ENCODE data around the gene TNIP1. TPM values are rescaled to one million over a fixed set of nuclear protein-coding genes. Genes with fewer than 3 reads are reported as not detected.

The TNIP1 gene
- total RNA-seq, 4 donors from 2014 or later: 63.9 to 296 (median 223) TPM

- no peak for DNase-seq
- 93 to 94% methylated on average over 6 to 11 of the region's 11 CpGs for WGBS, 2 donors (ENCODE audit: low coverage in 1 of 2)
- in situ Hi-C loops (cut with MboI; ENCODE audit: low pct_ligation_motif_present in 1 of 4, low pct_unique_long_range_greater_than_20kb in 1 of 4, low sequenced_read_pairs in 3 of 4) (no loop called here), intact Hi-C loops (cut with DNase I; ENCODE audit: low total_unique reads) (no loop called here)
- no peak overlapping the region for H3K4me3 ChIP-seq
- H3K4me1 ChIP-seq: peaks cover 0 to 7% (median 2%) of the 10 kb centered on the region in 4 donors
- H3K9me3 ChIP-seq: no peaks in the 10 kb centered on the region
- H3K27me3 ChIP-seq: no peaks in the 10 kb centered on the region
- H3K27ac ChIP-seq: peak overlapping the region in 3 of 4 donors; percentile 49 to 88 (median 68)
- peaks cover 0 to 66% (median 32%) of the 10 kb centered on the region in 4 donors for H3K36me3 ChIP-seq
- TF ChIP-seq POLR2AphosphoS5 (IDR thresholded peaks at IDR 0.05): peak in 1 of 3 donors; percentile 9
- TF ChIP-seq CTCF (IDR thresholded peaks at IDR 0.05): no peak
- no peak for TF ChIP-seq EP300 (IDR thresholded peaks at IDR 0.05; ENCODE audit: low read depth)
Observed at GRCh38 chr5:151031554-151031953, 49.3 kb downstream of the TNIP1 start.

DNA sequence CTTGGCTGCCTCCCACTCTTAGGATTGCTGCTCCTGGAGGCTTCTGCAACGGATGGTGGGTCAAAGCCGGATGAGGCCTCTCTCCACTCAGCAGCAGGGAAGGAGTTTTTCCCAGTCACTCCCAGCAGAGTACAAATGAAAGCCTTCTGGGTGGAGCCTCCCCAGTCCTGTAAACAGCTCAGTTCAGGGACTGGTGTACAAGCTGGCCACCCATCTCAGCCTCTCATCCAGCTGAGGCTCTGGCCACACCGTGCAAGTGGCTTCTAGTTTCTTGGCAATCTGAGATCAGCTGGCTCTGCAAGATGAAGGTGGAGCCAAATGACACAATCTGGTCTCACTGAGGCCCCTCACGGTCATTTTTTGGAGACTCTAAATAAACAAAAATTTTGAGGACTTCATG is 50.5 kb downstream of the TNIP1 start:
- intact Hi-C loops (cut with DNase I; ENCODE audit: low total_unique reads): no loop called here
- peaks cover 0 to 54% (median 26%) of the 10 kb centered on the region in 4 donors for H3K36me3 ChIP-seq
- peak overlapping the region; percentile 49 to 88 (median 64) for H3K27ac ChIP-seq
- 72% methylated on average over 4 of the region's 4 CpGs; no CpG with 5 or more reads in 1 of the 2 donors for WGBS, 2 donors (ENCODE audit: low coverage in 1 of 2)
- in situ Hi-C loops (cut with MboI; ENCODE audit: low pct_ligation_motif_present in 1 of 4, low pct_unique_long_range_greater_than_20kb in 1 of 4, low sequenced_read_pairs in 3 of 4): no loop called here
- no peaks in the 10 kb centered on the region for H3K9me3 ChIP-seq
- no peak overlapping the region for H3K4me3 ChIP-seq
- peaks cover 0 to 17% (median 2%) of the 10 kb centered on the region in 4 donors for H3K4me1 ChIP-seq
- DNase-seq: peak; percentile 53
- peak in 2 of 3 donors; percentile 51 to 64 for TF ChIP-seq POLR2AphosphoS5 (IDR thresholded peaks at IDR 0.05)
- no peak for TF ChIP-seq EP300 (IDR thresholded peaks at IDR 0.05; ENCODE audit: low read depth)
- no peaks in the 10 kb centered on the region for H3K27me3 ChIP-seq

- H3K36me3 ChIP-seq: peaks cover 0 to 50% (median 24%) of the 10 kb centered on the region in 4 donors
Observed at GRCh38 chr5:151030056-151030336, 50.8 kb downstream of the TNIP1 start.

GRCh38 chr5:151029179-151030055 is 51.4 kb downstream of the TNIP1 start:
- WGBS, 2 donors (ENCODE audit: low coverage in 1 of 2): 88 to 89% methylated on average over 5 to 9 of the region's 9 CpGs
- Histone ChIP-seq H3K36me3 (peaks cover 0 to 44% (median 21%) of the 10 kb centered on the region in 4 donors), H3K4me3 (no peak overlapping the region), H3K4me1 (peaks cover 2 to 27% (median 7%) of the 10 kb centered on the region in 4 donors), H3K27me3 (no peaks in the 10 kb centered on the region), H3K27ac (peak overlapping the region; percentile 49 to 88 (median 64)), H3K9me3 (no peaks in the 10 kb centered on the region)
- intact Hi-C loops (cut with DNase I; ENCODE audit: low total_unique reads): no loop called here
- in situ Hi-C loops (cut with MboI; ENCODE audit: low pct_ligation_motif_present in 1 of 4, low pct_unique_long_range_greater_than_20kb in 1 of 4, low sequenced_read_pairs in 3 of 4): no loop called here
- TF ChIP-seq POLR2AphosphoS5 (IDR thresholded peaks at IDR 0.05): peak in 1 of 3 donors; percentile 20
- no peak for TF ChIP-seq EP300 (IDR thresholded peaks at IDR 0.05; ENCODE audit: low read depth)
- no peak for DNase-seq

More at GRCh38 chr5:151030056-151030336, 50.8 kb downstream of the TNIP1 start:
- no peaks in the 10 kb centered on the region for H3K9me3 ChIP-seq
- no peaks in the 10 kb centered on the region for H3K27me3 ChIP-seq
- whole genome bisulfite sequencing, 2 donors (ENCODE audit: low coverage in 1 of 2): 88 to 100% methylated on average over 1 to 5 of the region's 5 CpGs
- intact Hi-C loops (cut with DNase I; ENCODE audit: low total_unique reads) (no loop called here), in situ Hi-C loops (cut with MboI; ENCODE audit: low pct_ligation_motif_present in 1 of 4, low pct_unique_long_range_greater_than_20kb in 1 of 4, low sequenced_read_pairs in 3 of 4) (no loop called here)
- H3K4me3 ChIP-seq: no peak overlapping the region
- TF ChIP-seq EP300 (IDR thresholded peaks at IDR 0.05; ENCODE audit: low read depth) (no peak), CTCF (IDR thresholded peaks at IDR 0.05) (no peak), POLR2AphosphoS5 (IDR thresholded peaks at IDR 0.05) (no peak), POLR2A (IDR thresholded peaks at IDR 0.05) (no peak)
- no peak for DNase-seq
- H3K27ac ChIP-seq: peak overlapping the region; percentile 49 to 88 (median 64)
- H3K4me1 ChIP-seq: peaks cover 0 to 21% (median 2%) of the 10 kb centered on the region in 4 donors

DNA sequence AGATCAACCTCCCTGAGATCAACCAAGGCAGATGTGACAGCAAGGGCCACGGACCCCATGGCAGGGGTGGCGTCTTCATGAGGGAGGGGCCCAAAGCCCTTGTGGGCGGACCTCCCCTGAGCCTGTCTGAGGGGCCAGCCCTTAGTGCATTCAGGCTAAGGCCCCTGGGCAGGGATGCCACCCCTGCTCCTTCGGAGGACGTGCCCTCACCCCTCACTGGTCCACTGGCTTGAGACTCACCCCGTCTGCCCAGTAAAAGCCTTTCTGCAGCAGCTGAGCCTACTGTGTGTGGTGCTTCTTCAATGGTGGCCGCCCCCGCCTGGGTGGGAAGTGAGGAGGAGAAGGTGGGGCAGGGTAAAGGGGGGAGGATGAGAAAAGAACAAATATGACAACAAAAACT is 52.1 kb downstream of the TNIP1 start:
- Histone ChIP-seq H3K27me3 (no peaks in the 10 kb centered on the region), H3K9me3 (no peaks in the 10 kb centered on the region), H3K27ac (peak overlapping the region; percentile 19 to 88 (median 50)), H3K36me3 (peaks cover 0 to 40% (median 18%) of the 10 kb centered on the region in 4 donors), H3K4me1 (peaks cover 5 to 34% (median 14%) of the 10 kb centered on the region in 4 donors), H3K4me3 (no peak overlapping the region)
- peak; percentile 24 for TF ChIP-seq POLR2A (IDR thresholded peaks at IDR 0.05)
- peak in 1 of 3 donors; percentile 7 for TF ChIP-seq POLR2AphosphoS5 (IDR thresholded peaks at IDR 0.05)
- no peak for TF ChIP-seq CTCF (IDR thresholded peaks at IDR 0.05)
- TF ChIP-seq EP300 (IDR thresholded peaks at IDR 0.05; ENCODE audit: low read depth): no peak
- 89% methylated on average over 7 of the region's 8 CpGs; no CpG with 5 or more reads in 1 of the 2 donors for WGBS, 2 donors (ENCODE audit: low coverage in 1 of 2)
- in situ Hi-C loops (cut with MboI; ENCODE audit: low pct_ligation_motif_present in 1 of 4, low pct_unique_long_range_greater_than_20kb in 1 of 4, low sequenced_read_pairs in 3 of 4): no loop called here
- intact Hi-C loops (cut with DNase I; ENCODE audit: low total_unique reads): no loop called here
- DNase-seq: no peak

All from transverse colon (tissue), 4 donors.